Fibroblast of peridontal ligament (primary cell): ENCODE measurements around the gene DENND6A.
"Not testable (repeated sequence)": the region's sequence is repeated elsewhere in the genome, so short reads cannot be mapped to it uniquely, and the experiment has no call there.

Experiments used
- DNase-seq: peaks from one replicate; pipeline ENCODE4 v3.0.0-alpha.2; 2010; ENCODE audit errors: extremely low read depth

Gene DENND6A

GRCh38 chr3:57644740-57645139, 48.1 kb downstream of the DENND6A start:
- no peak for DNase-seq

- peak; percentile 58 for DNase-seq
These were observed 55.5 kb downstream of the DENND6A start for GRCh38 chr3:57637391-57637790.

GRCh38 chr3:57634259-57634658, 58.6 kb downstream of the DENND6A start:
- not testable (repeated sequence) for DNase-seq

- peak; percentile 9 for DNase-seq
These were observed 64.9 kb downstream of the DENND6A start for GRCh38 chr3:57627976-57628375.

- no peak for DNase-seq
These were observed 68.1 kb downstream of the DENND6A start for GRCh38 chr3:57624801-57625200.

- DNase-seq: no peak
These were observed 70.5 kb downstream of the DENND6A start for GRCh38 chr3:57622362-57622761.

- DNase-seq: no peak
These were observed 75.1 kb downstream of the DENND6A start for GRCh38 chr3:57617739-57618138.

DNA sequence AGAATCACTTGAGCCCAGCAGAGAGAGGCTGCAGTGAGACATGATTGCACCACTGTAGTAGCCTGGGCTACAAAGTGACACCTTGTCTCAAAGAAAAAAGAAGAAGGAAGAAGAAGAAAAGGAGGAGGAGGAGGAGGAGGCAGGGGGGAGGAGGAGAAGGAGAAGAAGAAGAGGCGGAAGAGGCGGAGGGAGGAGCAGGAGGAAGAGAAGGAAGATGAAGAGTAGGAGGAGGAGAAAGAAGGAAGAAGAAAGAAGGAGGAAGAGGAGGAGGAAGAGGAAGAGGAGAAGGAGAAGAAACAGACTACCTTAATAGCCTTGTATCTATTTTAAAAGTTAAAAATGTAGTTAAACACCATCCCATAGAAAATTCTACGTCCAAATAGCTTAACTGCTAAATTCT, 76.6 kb downstream of the DENND6A start:
- DNase-seq: no peak

DNA sequence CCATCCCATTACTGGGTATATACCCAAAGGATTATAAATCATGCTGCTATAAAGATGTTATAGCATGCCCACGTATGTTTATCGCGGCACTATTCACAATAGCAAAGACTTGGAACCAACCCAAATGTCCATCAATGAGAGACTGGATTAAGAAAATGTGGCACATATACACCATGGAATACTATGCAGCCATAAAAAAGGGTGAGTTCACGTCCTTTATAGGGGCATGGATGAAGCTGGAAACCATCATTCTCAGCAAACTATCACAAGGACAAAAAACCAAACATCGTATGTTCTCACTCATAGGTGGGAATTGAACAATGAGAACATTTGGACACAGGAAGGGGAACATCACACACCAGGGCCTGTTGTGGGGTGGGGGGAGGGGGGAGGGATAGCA, 81.0 kb downstream of the DENND6A start:
- not testable (repeated sequence) for DNase-seq

DNA sequence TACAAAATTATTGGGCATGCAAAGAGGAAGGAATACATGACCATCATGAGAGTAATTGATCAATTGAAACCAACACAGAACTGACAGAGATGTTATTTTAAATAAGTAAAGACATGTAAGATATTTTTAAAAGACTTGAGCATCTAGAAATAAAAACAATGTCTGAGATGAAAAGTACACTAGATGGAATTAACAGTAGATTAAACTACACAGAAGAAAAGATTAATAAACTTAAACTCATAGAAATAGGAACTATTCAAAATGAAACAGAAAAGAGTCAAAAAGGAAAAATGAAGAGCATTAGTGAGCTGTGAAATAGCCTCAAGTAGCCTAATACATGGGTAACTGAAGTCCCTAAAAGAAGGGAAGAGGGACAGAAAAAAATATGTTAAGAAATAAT, 87.2 kb downstream of the DENND6A start:
- DNase-seq: no peak

DNA sequence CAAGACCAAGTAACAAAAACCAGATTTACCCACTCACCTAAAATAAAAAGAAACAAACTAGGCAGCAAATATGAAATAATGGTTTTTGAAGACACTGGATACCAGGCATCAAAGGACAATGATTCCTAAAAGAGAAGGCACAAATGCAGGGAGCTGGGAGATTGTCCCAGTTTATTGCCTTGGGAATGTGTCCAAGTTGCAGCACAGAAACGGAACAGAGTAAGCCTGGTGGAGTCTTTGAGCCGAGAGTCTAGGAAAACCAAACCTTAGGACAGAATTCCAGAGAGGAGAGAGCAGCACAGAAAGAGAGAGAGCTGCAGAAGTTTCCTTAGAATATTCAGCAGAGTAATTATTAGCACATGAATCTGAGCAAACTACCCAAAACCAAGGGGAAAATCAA, 87.9 kb downstream of the DENND6A start:
- DNase-seq: no peak

GRCh38 chr3:57600195-57600594, 92.7 kb downstream of the DENND6A start:
- DNase-seq: no peak

DNA sequence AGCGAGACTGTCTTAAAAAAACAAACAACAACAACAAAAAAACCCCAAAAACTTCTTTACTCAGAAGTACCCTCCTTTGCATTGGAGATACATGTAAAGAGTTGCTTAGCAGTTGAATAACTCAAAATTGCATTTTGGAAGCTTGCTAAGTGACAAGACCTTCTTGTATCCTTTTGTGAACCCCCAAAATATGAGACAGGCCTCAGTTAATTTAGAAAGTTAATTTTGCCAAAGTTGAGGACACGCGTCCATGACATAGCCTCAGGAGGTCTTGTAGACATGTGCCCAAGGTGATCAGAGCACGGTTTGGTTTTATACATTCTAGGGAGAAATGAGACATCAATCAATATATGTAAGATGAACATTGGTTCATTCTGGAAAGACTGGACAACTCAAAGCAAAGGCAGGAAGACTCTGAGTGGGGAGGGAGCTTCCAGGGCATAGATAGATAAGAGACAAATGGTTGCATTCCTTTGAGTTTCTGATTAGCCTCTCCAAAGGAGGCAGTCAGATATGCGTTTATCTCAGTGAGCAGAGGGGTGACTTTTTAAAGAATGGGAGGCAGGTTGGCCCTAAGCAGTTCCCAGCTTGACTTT, 94.0 kb downstream of the DENND6A start:
- no peak for DNase-seq

- peak; percentile 99 for DNase-seq
These were observed 95.6 kb downstream of the DENND6A start, which contains the start of gene ARF4 for GRCh38 chr3:57597127-57597923. Gene ARF4, minus strand, starts transcription at chr3:57597344. Its CDS starts 204 bp downstream, at chr3:57597140.

- peak; percentile 86 for DNase-seq
These were observed 96.3 kb downstream of the DENND6A start for GRCh38 chr3:57596495-57597126.

DNA sequence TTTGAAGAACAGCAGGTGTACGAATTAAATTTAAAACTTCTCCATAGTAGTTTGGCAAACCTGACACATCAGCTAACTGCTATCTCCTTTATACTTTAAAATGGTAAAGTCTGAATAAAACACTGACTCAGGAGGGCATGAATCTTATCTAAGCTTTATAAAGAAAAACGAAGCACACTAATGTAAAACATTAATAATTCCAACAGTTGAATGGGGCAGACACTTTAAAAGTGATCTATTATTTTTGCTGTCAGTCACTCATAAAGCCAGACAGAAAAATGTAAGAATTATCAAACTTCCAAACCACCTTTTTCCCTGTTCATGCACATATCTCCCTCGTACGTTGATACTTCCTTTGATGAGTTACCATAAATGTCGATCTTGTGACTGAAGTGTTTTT, 98.3 kb downstream of the DENND6A start:
- no peak for DNase-seq

- DNase-seq: no peak
These were observed 98.7 kb downstream of the DENND6A start for GRCh38 chr3:57594144-57594543.

DNA sequence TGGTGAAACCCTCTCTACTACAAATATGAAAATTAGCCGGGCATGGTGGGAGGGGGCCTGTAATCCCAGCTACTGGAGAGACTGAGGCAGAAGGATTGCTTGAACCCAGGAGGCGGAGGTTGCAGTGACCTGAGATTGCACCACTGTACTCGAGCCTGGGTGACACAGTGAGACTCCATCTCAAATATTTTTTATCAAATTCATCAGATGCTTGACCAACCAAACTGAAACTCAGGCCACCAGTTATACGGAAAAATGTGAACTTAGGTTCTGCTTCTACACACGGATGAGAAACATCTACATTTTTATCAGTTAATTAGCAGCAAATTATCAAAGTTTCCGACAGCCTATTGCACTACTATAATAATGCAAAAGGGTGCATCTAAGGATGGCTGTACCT, 100.6 kb downstream of the DENND6A start:
- no peak for DNase-seq

DNA sequence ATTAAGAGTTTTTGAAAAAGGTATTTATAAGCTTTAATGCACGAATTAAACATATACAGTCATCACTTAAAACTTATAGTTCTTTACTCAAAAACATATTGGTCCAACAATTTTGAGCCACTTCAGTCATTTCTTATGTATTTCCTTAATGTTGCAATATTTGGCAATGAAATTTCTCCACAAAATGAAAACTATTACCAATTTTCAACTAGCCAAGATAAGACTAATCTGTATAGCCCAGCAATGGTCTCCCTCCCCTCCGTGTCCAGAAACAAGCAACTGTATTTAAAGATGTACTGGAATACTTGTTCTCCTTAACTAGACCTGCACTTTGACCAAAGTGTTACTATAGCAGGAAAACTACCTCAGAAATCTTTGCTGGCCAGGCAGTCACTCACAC, 105.0 kb downstream of the DENND6A start:
- no peak for DNase-seq

- DNase-seq: no peak
These were observed 106.1 kb downstream of the DENND6A start for GRCh38 chr3:57586778-57587177.

DNA sequence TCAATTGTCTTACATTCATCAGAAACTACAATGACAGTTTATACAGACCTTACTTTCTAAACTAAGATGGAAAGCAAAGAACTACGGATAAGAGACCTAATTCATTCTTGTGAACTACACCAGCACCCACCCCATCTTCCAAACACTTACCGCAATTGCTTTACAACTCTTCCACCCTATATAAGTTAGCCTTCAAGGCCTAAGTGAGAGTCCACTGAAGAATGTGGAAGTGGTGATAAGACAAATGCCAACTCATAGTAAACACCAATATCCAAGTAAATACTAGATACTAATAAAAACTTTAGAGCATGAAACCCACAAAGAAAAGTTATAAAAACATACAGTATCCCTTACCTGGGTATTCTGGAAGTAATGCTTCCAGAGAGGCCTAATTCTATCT, 109.3 kb downstream of the DENND6A start:
- no peak for DNase-seq

DNA sequence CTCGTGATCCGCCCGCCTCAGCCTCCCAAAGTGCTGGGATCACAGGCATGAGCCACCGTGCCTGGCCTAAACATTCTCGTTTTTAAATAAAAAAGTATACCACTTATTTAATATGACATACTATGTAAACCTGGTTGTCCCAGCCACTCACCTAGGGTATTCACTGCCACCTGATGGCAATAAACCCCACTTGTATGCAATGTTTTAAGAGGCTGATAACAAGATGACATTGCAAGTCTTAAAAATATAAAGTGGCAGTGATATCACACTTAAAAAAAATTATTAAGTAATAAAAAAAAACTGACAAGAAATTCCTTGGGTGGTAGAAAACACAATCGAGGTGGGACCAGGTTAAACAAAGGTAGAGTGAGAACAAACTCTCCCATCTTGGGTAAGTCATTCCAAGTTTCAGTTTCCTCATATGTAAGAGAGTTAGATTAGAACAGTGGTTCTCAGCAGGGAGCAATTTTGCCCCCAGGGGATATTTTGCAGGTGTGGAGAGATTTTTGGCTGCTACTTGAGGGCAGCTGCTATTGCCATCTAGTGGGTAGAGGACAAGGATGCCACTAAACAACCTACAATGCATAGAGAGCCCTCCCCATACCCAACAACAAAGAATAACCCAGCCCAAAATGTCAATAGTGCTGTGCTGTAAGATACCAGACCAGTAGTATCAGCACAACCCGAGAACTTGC, 110.3 kb downstream of the DENND6A start:
- DNase-seq: no peak
